Activated CD4-positive, alpha-beta T cell treated with anti-CD3 and anti-CD28 coated beads, Interleukin-2, Interleukin-6, amounts not matched to agents 100 ng/mL and 50 ng/mL, durations not matched to agents 16 hours and 8 hours (primary cell): ENCODE measurements around the gene TC2N.
"Not testable (repeated sequence)": the region's sequence is repeated elsewhere in the genome, so short reads cannot be mapped to it uniquely, and the experiment has no call there.

ENCODE experiments used
- DNase-seq: peaks from one replicate; pipeline ENCODE4 v3.0.0-alpha.2; 2020

Gene TC2N

GRCh38 chr14:91866511-91867295, 633 bp downstream of the TC2N start:
- DNase-seq: peak; percentile 52

- DNase-seq: peak; percentile 79
Measured at GRCh38 chr14:91866061-91866460, 1.3 kb downstream of the TC2N start.

GRCh38 chr14:91862417-91862816, 4.9 kb downstream of the TC2N start:
- DNase-seq: no peak

GRCh38 chr14:91861091-91861490, 6.2 kb downstream of the TC2N start:
- no peak for DNase-seq

GRCh38 chr14:91860238-91860637, 7.1 kb downstream of the TC2N start:
- DNase-seq: no peak

- DNase-seq: peak; percentile 65
Measured at GRCh38 chr14:91858536-91859275, 8.6 kb downstream of the TC2N start.

GRCh38 chr14:91857614-91858013, 9.7 kb downstream of the TC2N start:
- DNase-seq: no peak

- DNase-seq: no peak
Measured at GRCh38 chr14:91854327-91854934, 12.9 kb downstream of the TC2N start.

- no peak for DNase-seq
Measured at GRCh38 chr14:91851563-91851962, 15.8 kb downstream of the TC2N start.

- no peak for DNase-seq
Measured at GRCh38 chr14:91848504-91849001, 18.8 kb downstream of the TC2N start.

- DNase-seq: no peak
Measured at GRCh38 chr14:91847693-91848092, 19.6 kb downstream of the TC2N start.

- DNase-seq: no peak
Measured at GRCh38 chr14:91845652-91846051, 21.7 kb downstream of the TC2N start.

GRCh38 chr14:91845056-91845455, 22.3 kb downstream of the TC2N start:
- DNase-seq: not testable (repeated sequence)

GRCh38 chr14:91844029-91844428, 23.3 kb downstream of the TC2N start:
- no peak for DNase-seq

GRCh38 chr14:91843437-91843836, 23.9 kb downstream of the TC2N start:
- DNase-seq: no peak

- no peak for DNase-seq
Measured at GRCh38 chr14:91841065-91841464, 26.3 kb downstream of the TC2N start.

- no peak for DNase-seq
Measured at GRCh38 chr14:91839749-91840148, 27.6 kb downstream of the TC2N start.

GRCh38 chr14:91837076-91837475, 30.3 kb downstream of the TC2N start:
- DNase-seq: no peak

- peak; percentile 90 for DNase-seq
Measured at GRCh38 chr14:91835920-91836843, 31.2 kb downstream of the TC2N start.

GRCh38 chr14:91835197-91835919, 32.0 kb downstream of the TC2N start:
- peak; percentile 32 for DNase-seq

- DNase-seq: no peak
Measured at GRCh38 chr14:91834571-91834970, 32.8 kb downstream of the TC2N start.

GRCh38 chr14:91831337-91831736, 36.0 kb downstream of the TC2N start:
- no peak for DNase-seq
